Measurements from ENCODE around the gene NPAS3.

NPAS3 gene

GRCh38 chr14:33347796-33348195 lies 409.1 kb downstream of the NPAS3 start:
- DNase-seq: no peak

GRCh38 chr14:33348510-33348909 lies 409.8 kb downstream of the NPAS3 start:
- no peak for DNase-seq

GRCh38 chr14:33349871-33350270 lies 411.2 kb downstream of the NPAS3 start:
- no peak for DNase-seq

GRCh38 chr14:33350366-33350990 lies 411.8 kb downstream of the NPAS3 start:
- no peak for DNase-seq

GRCh38 chr14:33352821-33353220 lies 414.1 kb downstream of the NPAS3 start:
- DNase-seq: no peak

GRCh38 chr14:33356181-33356580 lies 417.5 kb downstream of the NPAS3 start:
- no peak for DNase-seq

GRCh38 chr14:33357225-33358010 lies 418.7 kb downstream of the NPAS3 start:
- no peak for DNase-seq

- DNase-seq: no peak
Observed at GRCh38 chr14:33359288-33359881, 420.7 kb downstream of the NPAS3 start.

- DNase-seq: no peak
Observed at GRCh38 chr14:33362934-33363333, 424.3 kb downstream of the NPAS3 start.

GRCh38 chr14:33363682-33364081 lies 425.0 kb downstream of the NPAS3 start:
- DNase-seq: no peak

GRCh38 chr14:33364466-33364865 lies 425.8 kb downstream of the NPAS3 start:
- DNase-seq: no peak

GRCh38 chr14:33369041-33369440 lies 430.4 kb downstream of the NPAS3 start:
- DNase-seq: no peak

- no peak for DNase-seq
Observed at GRCh38 chr14:33369972-33370371, 431.3 kb downstream of the NPAS3 start.

- DNase-seq: no peak
Observed at GRCh38 chr14:33370426-33370825, 431.7 kb downstream of the NPAS3 start.

GRCh38 chr14:33375196-33375595 lies 436.5 kb downstream of the NPAS3 start:
- no peak for DNase-seq

GRCh38 chr14:33375786-33376185 lies 437.1 kb downstream of the NPAS3 start:
- no peak for DNase-seq

- DNase-seq: no peak
Observed at GRCh38 chr14:33376510-33376909, 437.8 kb downstream of the NPAS3 start.

GRCh38 chr14:33377596-33378390 lies 439.1 kb downstream of the NPAS3 start:
- DNase-seq: no peak

GRCh38 chr14:33381717-33382116 lies 443.0 kb downstream of the NPAS3 start:
- DNase-seq: no peak

- no peak for DNase-seq
Observed at GRCh38 chr14:33386140-33386539, 447.5 kb downstream of the NPAS3 start.

GRCh38 chr14:33386781-33387180 lies 448.1 kb downstream of the NPAS3 start:
- no peak for DNase-seq

GRCh38 chr14:33390335-33390734 lies 451.7 kb downstream of the NPAS3 start:
- DNase-seq: no peak

GRCh38 chr14:33393231-33393894 lies 454.7 kb downstream of the NPAS3 start:
- no peak for DNase-seq
